ENCODE data around the gene NACC1. TPM values are rescaled to one million over a fixed set of nuclear protein-coding genes. Genes with fewer than 3 reads are reported as not detected.

The NACC1 gene
- total and polyA plus RNA-seq, 2 of the 13 experiments (the other 11 are each of a cell fraction or from before 2014, with no cell fraction given): 31.8 to 42.3 TPM

DNA sequence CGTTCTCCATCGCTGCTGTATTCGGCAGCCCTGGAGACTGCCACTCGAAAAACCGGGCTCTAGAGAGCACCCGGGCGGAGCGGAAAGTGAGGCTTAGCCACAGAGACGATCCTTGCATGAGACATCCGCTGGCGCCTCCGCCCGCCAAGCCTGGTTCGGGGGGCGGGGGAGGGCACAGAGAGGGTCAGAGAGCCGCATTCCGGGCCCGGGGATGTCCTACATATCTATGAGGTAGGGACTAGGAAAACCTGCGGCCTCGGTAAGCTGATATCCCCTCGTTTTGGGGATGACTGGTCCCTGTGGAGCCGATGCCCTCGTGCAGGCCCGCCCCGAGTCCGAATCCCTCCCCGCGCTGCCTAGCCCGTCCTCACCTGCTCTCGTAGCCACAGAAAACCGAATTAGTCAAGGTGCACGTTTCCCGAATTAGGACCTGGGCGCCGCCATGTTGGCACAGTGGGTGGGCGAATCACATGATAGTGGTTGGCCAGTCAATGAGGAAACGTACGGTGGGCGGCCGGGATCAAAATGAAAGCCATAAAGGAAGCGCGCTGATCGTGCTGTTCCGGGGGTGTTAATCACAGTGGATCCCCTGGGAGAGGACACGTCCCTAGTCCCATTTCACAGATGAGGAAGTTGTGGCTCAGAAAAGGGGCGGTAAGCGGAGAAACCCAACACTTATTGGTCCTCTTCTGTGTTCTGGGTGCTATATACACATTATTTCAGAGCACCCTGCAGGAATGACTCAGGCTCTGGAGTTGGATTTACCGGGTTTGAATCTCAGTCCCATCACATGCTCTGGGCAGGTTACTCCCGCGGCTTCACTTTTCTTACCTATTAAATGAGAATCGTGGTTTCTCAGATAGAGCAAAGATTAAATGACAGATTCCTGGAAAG, 1.5 kb upstream of the NACC1 start, which contains the start of gene TRMT1 (continued):
- TF ChIP-seq CBX5 (CRISPR knock-in tag; IDR thresholded peaks at IDR 0.05; ENCODE audit: borderline replicate concordance): no peak; the same call in 1 of the 2 replicates
- no peak for TF ChIP-seq AHR (CRISPR knock-in tag; IDR thresholded peaks at IDR 0.05)
- TF ChIP-seq ZNF34 (CRISPR knock-in tag; IDR thresholded peaks at IDR 0.05; ENCODE audit: borderline replicate concordance): peak; percentile 75; the same call in 1 of the 2 replicates
- TF ChIP-seq ZFP41 (CRISPR knock-in tag; IDR thresholded peaks at IDR 0.05; ENCODE audit: borderline replicate concordance): no peak
- TF ChIP-seq, protein P1, sequence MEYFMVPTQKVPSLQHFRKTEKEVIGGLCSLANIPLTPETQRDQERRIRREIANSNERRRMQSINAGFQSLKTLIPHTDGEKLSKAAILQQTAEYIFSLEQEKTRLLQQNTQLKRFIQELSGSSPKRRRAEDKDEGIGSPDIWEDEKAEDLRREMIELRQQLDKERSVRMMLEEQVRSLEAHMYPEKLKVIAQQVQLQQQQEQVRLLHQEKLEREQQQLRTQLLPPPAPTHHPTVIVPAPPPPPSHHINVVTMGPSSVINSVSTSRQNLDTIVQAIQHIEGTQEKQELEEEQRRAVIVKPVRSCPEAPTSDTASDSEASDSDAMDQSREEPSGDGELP (IDR thresholded peaks at IDR 0.05; ENCODE audit: borderline replicate concordance, low read depth): no peak
- no peak; the same call in 1 of the 2 replicates for TF ChIP-seq ZNF850 (CRISPR knock-in tag; conservative IDR thresholded peaks at IDR 0.05)
- TF ChIP-seq, protein P2, sequence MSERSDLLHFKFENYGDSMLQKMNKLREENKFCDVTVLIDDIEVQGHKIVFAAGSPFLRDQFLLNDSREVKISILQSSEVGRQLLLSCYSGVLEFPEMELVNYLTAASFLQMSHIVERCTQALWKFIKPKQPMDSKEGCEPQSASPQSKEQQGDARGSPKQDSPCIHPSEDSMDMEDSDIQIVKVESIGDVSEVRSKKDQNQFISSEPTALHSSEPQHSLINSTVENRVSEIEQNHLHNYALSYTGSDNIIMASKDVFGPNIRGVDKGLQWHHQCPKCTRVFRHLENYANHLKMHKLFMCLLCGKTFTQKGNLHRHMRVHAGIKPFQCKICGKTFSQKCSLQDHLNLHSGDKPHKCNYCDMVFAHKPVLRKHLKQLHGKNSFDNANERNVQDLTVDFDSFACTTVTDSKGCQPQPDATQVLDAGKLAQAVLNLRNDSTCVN (CRISPR knock-in tag; IDR thresholded peaks at IDR 0.05; ENCODE audit: borderline replicate concordance): peak; percentile 66; the same call in 1 of the 2 replicates
- no peak for TF ChIP-seq ZNF563 (CRISPR knock-in tag; IDR thresholded peaks at IDR 0.05)
- TF ChIP-seq, protein P3, sequence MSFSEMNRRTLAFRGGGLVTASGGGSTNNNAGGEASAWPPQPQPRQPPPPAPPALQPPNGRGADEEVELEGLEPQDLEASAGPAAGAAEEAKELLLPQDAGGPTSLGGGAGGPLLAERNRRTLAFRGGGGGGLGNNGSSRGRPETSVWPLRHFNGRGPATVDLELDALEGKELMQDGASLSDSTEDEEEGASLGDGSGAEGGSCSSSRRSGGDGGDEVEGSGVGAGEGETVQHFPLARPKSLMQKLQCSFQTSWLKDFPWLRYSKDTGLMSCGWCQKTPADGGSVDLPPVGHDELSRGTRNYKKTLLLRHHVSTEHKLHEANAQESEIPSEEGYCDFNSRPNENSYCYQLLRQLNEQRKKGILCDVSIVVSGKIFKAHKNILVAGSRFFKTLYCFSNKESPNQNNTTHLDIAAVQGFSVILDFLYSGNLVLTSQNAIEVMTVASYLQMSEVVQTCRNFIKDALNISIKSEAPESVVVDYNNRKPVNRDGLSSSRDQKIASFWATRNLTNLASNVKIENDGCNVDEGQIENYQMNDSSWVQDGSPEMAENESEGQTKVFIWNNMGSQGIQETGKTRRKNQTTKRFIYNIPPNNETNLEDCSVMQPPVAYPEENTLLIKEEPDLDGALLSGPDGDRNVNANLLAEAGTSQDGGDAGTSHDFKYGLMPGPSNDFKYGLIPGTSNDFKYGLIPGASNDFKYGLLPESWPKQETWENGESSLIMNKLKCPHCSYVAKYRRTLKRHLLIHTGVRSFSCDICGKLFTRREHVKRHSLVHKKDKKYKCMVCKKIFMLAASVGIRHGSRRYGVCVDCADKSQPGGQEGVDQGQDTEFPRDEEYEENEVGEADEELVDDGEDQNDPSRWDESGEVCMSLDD (CRISPR knock-in tag; IDR thresholded peaks at IDR 0.05; ENCODE audit: borderline replicate concordance): no peak
- TF ChIP-seq MZF1 (CRISPR knock-in tag; IDR thresholded peaks at IDR 0.05; ENCODE audit: borderline replicate concordance): no peak
- no peak for TF ChIP-seq HMG20B (CRISPR knock-in tag; conservative IDR thresholded peaks at IDR 0.05)
- TF ChIP-seq SRSF1 (optimal IDR thresholded peaks at IDR 0.05; ENCODE audit: low read depth, low read length): peak; percentile 47
- peak; percentile 64; the same call in 1 of the 2 replicates for TF ChIP-seq MIER3 (CRISPR knock-in tag; IDR thresholded peaks at IDR 0.05; ENCODE audit: borderline replicate concordance)
- TF ChIP-seq, protein P4, sequence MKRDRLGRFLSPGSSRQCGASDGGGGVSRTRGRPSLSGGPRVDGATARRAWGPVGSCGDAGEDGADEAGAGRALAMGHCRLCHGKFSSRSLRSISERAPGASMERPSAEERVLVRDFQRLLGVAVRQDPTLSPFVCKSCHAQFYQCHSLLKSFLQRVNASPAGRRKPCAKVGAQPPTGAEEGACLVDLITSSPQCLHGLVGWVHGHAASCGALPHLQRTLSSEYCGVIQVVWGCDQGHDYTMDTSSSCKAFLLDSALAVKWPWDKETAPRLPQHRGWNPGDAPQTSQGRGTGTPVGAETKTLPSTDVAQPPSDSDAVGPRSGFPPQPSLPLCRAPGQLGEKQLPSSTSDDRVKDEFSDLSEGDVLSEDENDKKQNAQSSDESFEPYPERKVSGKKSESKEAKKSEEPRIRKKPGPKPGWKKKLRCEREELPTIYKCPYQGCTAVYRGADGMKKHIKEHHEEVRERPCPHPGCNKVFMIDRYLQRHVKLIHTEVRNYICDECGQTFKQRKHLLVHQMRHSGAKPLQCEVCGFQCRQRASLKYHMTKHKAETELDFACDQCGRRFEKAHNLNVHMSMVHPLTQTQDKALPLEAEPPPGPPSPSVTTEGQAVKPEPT (CRISPR knock-in tag; IDR thresholded peaks at IDR 0.05; ENCODE audit: low read depth): peak; percentile 62; the same call in 1 of the 2 replicates
- TF ChIP-seq ZNF83 (CRISPR knock-in tag; IDR thresholded peaks at IDR 0.05; ENCODE audit: borderline replicate concordance): no peak
- no peak for TF ChIP-seq ZSCAN12 (CRISPR knock-in tag; IDR thresholded peaks at IDR 0.05)
- TF ChIP-seq NR3C1 (CRISPR knock-in tag; IDR thresholded peaks at IDR 0.05): no peak
- no peak for TF ChIP-seq SUZ12 (IDR thresholded peaks at IDR 0.05; ENCODE audit: low read depth, low read length)
- TF ChIP-seq ZNF180 (CRISPR knock-in tag; IDR thresholded peaks at IDR 0.05; ENCODE audit: borderline replicate concordance, low read depth): no peak
- no peak for TF ChIP-seq SYNCRIP (IDR thresholded peaks at IDR 0.05; ENCODE audit: insufficient read depth, low read depth, low read length)
- TF ChIP-seq SP1 (IDR thresholded peaks at IDR 0.05): no peak
- TF ChIP-seq SP1 (CRISPR knock-in tag; IDR thresholded peaks at IDR 0.05): peak; percentile 40; the same call in 1 of the 2 replicates
- TF ChIP-seq ZNF225 (CRISPR knock-in tag; IDR thresholded peaks at IDR 0.05): peak; percentile 40; the same call in 1 of the 2 replicates
- TF ChIP-seq NCOA2 (CRISPR knock-in tag; IDR thresholded peaks at IDR 0.05): no peak

Data from HepG2 (cell line).